Calu3 (cell line): Measurements from ENCODE around the gene PSME4. TPM values are rescaled to one million over a fixed set of nuclear protein-coding genes. Genes with fewer than 3 reads are reported as not detected.

Experiments used
- BruUV-seq: library from RNA; stranded (reverse); fragments of 400-500 nt; replicated peaks from 2 replicates; lab custom pipeline; 2021; lab: Mats Ljungman, UMichigan
- CTCF ChIA-PET: fragments of 300-600 bp; sonication (Branson Sonifier 250); formaldehyde crosslinking; loops from one replicate; lab custom pipeline; 2022; ENCODE audit warnings: antibody characterized with exemption; lab: Charles Lee
- DNase-seq: peaks from one replicate; pipeline ENCODE4 v3.0.0; 2022
- H3K27ac Mint-ChIP-seq: one replicate; pipeline ENCODE4 v1.8.0; 2022; ENCODE audit warnings: mixed read lengths; ENCODE audit not compliant: unreplicated experiment
- H3K27me3 Mint-ChIP-seq: one replicate; pipeline ENCODE4 v1.8.0; 2022; ENCODE audit warnings: mixed read lengths; ENCODE audit not compliant: unreplicated experiment
- H3K36me3 Mint-ChIP-seq: one replicate; pipeline ENCODE4 v1.8.0; 2022; ENCODE audit warnings: mild to moderate bottlenecking, moderate library complexity, mixed read lengths; ENCODE audit not compliant: insufficient read depth, unreplicated experiment
- H3K4me1 Mint-ChIP-seq: one replicate; pipeline ENCODE4 v1.8.0; 2022; ENCODE audit warnings: mild to moderate bottlenecking, low read depth, mixed read lengths; ENCODE audit not compliant: unreplicated experiment
- H3K4me3 Mint-ChIP-seq: one replicate; pipeline ENCODE4 v1.8.0; 2022; ENCODE audit warnings: mild to moderate bottlenecking, low read depth, moderate library complexity, mixed read lengths; ENCODE audit not compliant: unreplicated experiment
- H3K9me3 Mint-ChIP-seq: one replicate; pipeline ENCODE4 v1.8.0; 2022; ENCODE audit warnings: low read depth, mixed read lengths; ENCODE audit not compliant: unreplicated experiment
- CTCF ChIP-seq: fragments of 200-600 bp; IDR thresholded peaks from one replicate; pipeline ENCODE4 v1.8.0; 2022; ENCODE audit warnings: antibody characterized with exemption; ENCODE audit not compliant: unreplicated experiment
- intact Hi-C: fragments of 100-400 bp; cut with micrococcal nuclease; formaldehyde crosslinking; loops from one replicate; pipeline ENCODE4 v1.10.0; 2022; ENCODE audit not compliant: unreplicated experiment
- total RNA-seq: library from RNA; stranded (reverse); gene quantifications from 2 replicates; pipeline ENCODE4 v1.2.3, GENCODE V29; 2022

PSME4 gene
- total RNA-seq, 1 experiment from 2014 or later, result 58.4 TPM

- no peaks in the 10 kb centered on the region for H3K27me3 Mint-ChIP-seq
- intact Hi-C loops, result no loop called here
- no peak overlapping the region for H3K4me3 Mint-ChIP-seq
- no peaks in the 10 kb centered on the region for H3K9me3 Mint-ChIP-seq
- H3K36me3 Mint-ChIP-seq, result no peaks in the 10 kb centered on the region
- no TSS peak for BruUV-seq
- no peak for DNase-seq
- H3K27ac Mint-ChIP-seq, result no peak overlapping the region
- peaks cover 21% of the 10 kb centered on the region for H3K4me1 Mint-ChIP-seq
- no peak for TF ChIP-seq CTCF
- CTCF ChIA-PET, result interaction anchor here (0.6 to 1.4 kb wide), 4 partner anchors 10 to 1353 kb away, joined by 3 to 4 read pairs (median 3); no protein-coding TSS in a partner anchor
Measured at GRCh38 chr2:53911434-53912189, 59.2 kb downstream of the PSME4 start.

GRCh38 chr2:53907582-53907981, 63.2 kb downstream of the PSME4 start:
- intact Hi-C loops, result no loop called here
- Mint-ChIP-seq H3K4me3 (no peak overlapping the region), H3K36me3 (no peaks in the 10 kb centered on the region), H3K27ac (peak overlapping the region; percentile 11), H3K27me3 (no peaks in the 10 kb centered on the region), H3K4me1 (peaks cover 7% of the 10 kb centered on the region), H3K9me3 (no peaks in the 10 kb centered on the region)
- CTCF ChIA-PET, result no interaction called here
- no TSS peak for BruUV-seq
- no peak for TF ChIP-seq CTCF
- no peak for DNase-seq

GRCh38 chr2:53905396-53905795, 65.4 kb downstream of the PSME4 start:
- no TSS peak for BruUV-seq
- no peaks in the 10 kb centered on the region for H3K4me1 Mint-ChIP-seq
- no peak for DNase-seq
- H3K36me3 Mint-ChIP-seq, result no peaks in the 10 kb centered on the region
- H3K27ac Mint-ChIP-seq, result no peak overlapping the region
- H3K27me3 Mint-ChIP-seq, result no peaks in the 10 kb centered on the region
- H3K9me3 Mint-ChIP-seq, result no peaks in the 10 kb centered on the region
- CTCF ChIA-PET, result no interaction called here
- intact Hi-C loops, result no loop called here
- no peak for TF ChIP-seq CTCF
- H3K4me3 Mint-ChIP-seq, result no peak overlapping the region

GRCh38 chr2:53903011-53903410, 67.8 kb downstream of the PSME4 start:
- TSS peak; percentile 15 for BruUV-seq
- CTCF ChIA-PET, result interaction anchor here (0.8 kb wide), 1 partner anchor 80 kb away, joined by 3 read pairs; no protein-coding TSS in a partner anchor
- no peak for DNase-seq
- H3K9me3 Mint-ChIP-seq, result no peaks in the 10 kb centered on the region
- H3K27me3 Mint-ChIP-seq, result no peaks in the 10 kb centered on the region
- peaks cover 4% of the 10 kb centered on the region for H3K4me1 Mint-ChIP-seq
- H3K36me3 Mint-ChIP-seq, result no peaks in the 10 kb centered on the region
- H3K4me3 Mint-ChIP-seq, result no peak overlapping the region
- no peak overlapping the region for H3K27ac Mint-ChIP-seq
- intact Hi-C loops, result no loop called here
- TF ChIP-seq CTCF, result no peak
